Right renal pelvis (tissue), 4 donors: ENCODE data around the gene LMNTD2. TPM values are rescaled to one million over a fixed set of nuclear protein-coding genes. Genes with fewer than 3 reads are reported as not detected.

Experiments used
- DNase-seq, 4 donors: peaks; one replicate each; pipeline ENCODE4 v3.0.0-alpha.2; 2013; ENCODE audit warnings: low read depth in 4 of 4, low spot score in 3 of 4, missing footprints in 1 of 4
- polyA plus RNA-seq, 4 donors: library from polyadenylated mRNA; unstranded; fragments of 120-200 nt; gene quantifications; one replicate each; pipeline ENCODE4 v1.2.1, GENCODE V29; 2013; ENCODE audit not compliant: insufficient read length in 4 of 4

Gene LMNTD2
- polyA plus RNA-seq: 1 to 10 TPM; 2.8 to 5.9 (median 3.6) TPM

- DNase-seq: peak in 2 of 4 donors; percentile 78 to 79
Measured at GRCh38 chr11:560305-561147, at the start of gene LMNTD2, which contains the start of gene RASSF7. TSS of gene LMNTD2 (minus strand) at chr11:560738. CDS start at chr11:560716, 22 bp downstream. TSS of gene RASSF7 (plus strand) at chr11:560970. CDS start at chr11:561769, 799 bp downstream.

GRCh38 chr11:609341-609811, 48.8 kb upstream of the LMNTD2 start:
- no peak for DNase-seq

- no peak for DNase-seq
Measured at GRCh38 chr11:608791-609251, 48.3 kb upstream of the LMNTD2 start.

- no peak for DNase-seq
Measured at GRCh38 chr11:607971-608659, 47.6 kb upstream of the LMNTD2 start.

DNA sequence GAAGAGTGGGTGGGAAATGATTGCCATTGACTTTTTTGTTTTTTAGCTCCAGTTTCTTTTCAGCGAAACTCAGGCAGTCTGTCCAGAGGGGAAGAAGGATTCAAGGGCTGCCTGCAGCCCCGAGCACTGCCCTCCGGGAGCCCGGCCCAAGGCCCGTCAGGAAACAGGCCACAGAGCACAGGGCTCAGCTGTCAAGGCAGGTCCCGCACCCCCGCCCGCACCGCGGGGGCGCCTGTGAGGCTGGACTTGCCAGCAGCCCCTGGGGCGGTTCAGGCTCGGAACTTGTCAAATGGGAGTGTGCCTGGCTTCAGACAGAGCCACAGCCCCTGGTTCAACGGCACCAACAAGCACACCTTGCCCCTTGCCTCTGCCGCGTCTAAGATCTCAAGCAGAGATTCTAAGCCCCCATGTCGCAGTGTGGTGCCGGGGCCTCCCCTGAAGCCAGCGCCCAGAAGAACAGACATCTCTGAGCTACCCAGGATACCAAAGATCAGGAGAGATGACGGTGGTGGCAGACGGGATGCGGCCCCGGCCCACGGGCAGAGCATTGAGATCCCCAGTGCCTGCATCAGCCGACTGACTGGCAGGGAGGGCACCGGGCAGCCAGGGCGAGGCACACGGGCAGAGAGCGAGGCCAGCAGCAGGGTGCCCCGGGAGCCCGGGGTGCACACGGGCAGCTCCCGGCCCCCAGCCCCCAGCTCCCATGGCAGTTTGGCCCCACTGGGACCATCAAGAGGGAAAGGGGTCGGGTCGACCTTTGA, 46.7 kb upstream of the LMNTD2 start:
- DNase-seq: no peak

DNA sequence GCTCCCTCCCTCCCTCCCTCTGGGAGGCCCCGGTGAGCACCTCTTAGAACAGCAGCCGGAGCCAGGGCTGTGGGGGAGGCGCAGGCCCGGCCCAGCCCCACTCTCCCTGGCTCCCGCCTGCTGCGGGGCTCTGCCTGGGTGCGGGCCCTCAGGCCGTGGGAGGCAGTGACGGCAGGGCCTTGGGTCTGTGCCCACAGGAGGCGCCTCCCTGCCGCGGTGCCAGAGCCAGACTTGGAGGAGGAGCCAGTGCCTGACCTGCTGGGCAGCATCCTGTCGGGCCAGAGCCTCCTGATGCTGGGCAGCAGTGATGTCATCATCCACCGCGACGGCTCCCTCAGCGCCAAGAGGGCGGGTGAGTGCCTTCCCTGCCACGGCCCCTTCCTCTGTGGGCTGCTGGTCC, 45.7 kb upstream of the LMNTD2 start:
- DNase-seq: no peak

DNA sequence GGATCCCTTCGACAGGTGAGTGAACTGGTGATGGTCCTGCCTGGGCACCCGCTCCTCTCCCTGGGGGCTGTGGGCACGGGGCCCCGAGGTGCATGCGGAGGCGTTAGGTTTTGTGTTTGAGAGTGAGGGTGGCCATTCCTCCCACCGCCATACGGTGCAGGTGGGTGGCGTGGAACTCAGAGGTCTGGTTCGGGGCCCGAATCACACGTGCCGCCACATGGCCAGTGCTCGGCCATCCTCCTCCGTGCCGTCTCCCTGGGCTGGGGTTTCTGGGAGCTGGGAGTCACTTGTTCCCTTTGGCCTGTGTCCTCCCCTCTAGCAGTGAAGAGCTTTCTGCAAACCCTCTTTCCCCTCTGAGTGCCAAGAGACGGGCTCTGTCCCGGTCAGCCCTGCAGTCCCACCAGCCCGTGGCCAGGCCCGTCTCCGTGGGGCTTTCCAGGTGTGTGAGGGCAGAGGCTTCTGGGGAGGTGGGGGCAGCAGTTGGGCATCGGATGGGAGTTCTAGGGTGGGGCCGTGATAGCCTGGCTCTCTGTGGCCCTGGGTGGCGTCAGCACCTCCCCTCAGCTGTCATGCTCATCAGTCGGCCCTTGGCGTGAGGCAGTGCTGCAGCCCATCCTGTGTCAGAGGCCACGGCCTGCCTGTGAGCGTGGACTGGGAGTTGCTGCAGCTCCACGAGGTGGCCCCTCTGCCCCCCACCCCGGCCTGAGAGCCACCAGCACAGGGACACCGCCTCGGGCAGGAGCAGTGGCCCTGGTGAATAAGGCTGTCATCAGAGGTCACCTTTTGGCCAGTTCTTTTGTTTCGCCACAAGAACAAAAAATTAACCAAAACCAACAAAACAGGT, 45.0 kb upstream of the LMNTD2 start:
- no peak for DNase-seq

- no peak for DNase-seq
Measured at GRCh38 chr11:603154-603553, 42.6 kb upstream of the LMNTD2 start.

GRCh38 chr11:601573-602245, 41.2 kb upstream of the LMNTD2 start:
- DNase-seq: no peak

DNA sequence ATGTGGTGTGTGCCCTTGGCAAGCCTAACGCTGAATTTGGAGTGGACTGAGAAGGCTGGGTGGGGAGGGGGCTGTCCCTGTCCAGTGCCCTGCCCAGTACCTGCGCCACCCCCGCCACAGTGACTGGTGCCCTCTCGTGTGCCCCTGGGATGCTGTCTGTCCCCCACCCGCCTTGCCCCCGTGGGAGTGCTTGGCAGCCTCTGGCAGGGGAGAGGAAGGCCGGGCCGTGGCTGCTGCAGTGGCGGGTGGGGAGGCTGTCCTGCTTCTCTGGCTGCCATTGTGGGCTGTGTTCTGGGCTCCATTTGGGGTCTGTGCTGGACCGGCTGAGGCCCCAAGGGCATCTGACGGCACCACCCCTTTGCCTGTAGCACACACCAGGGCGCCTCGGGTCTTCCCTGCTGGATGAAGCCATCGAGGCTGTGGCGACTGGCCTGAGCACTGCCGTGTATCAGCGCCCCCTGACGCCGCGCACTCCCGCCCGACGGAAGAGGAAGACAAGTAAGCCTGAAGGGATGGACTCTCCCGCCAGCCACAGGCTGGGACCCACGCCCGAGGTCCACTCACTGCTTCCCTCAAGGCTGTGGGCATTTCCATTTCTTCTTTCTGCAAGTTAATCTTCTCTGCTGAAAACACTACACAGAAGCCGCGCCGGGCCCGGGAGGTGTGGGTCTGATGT, 37.6 kb upstream of the LMNTD2 start:
- no peak for DNase-seq

GRCh38 chr11:597166-597725, 36.7 kb upstream of the LMNTD2 start:
- DNase-seq: no peak

GRCh38 chr11:596374-596773, 35.8 kb upstream of the LMNTD2 start:
- no peak for DNase-seq

GRCh38 chr11:595400-595799, 34.9 kb upstream of the LMNTD2 start:
- DNase-seq: no peak

GRCh38 chr11:593347-593746, 32.8 kb upstream of the LMNTD2 start:
- DNase-seq: no peak

GRCh38 chr11:592918-593317, 32.4 kb upstream of the LMNTD2 start:
- no peak for DNase-seq

DNA sequence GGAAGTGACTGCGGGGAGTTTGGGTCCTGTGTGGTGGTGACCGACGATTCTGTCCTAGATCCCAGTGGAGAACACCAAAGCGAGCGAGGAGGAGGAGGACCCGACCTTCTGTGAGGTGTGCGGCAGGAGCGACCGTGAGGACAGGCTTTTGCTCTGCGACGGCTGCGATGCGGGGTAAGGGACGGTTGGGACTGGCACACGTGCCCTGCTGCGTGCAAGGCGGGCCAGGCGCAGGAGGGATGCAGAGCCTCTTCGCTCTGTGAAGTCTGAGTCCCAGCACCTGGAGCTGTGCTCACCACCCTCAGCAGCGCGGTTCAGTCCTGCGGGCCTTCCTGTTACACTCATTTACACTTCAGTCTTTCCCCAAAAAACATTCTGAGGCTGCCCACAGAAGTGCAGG, 32.0 kb upstream of the LMNTD2 start:
- DNase-seq: no peak

DNA sequence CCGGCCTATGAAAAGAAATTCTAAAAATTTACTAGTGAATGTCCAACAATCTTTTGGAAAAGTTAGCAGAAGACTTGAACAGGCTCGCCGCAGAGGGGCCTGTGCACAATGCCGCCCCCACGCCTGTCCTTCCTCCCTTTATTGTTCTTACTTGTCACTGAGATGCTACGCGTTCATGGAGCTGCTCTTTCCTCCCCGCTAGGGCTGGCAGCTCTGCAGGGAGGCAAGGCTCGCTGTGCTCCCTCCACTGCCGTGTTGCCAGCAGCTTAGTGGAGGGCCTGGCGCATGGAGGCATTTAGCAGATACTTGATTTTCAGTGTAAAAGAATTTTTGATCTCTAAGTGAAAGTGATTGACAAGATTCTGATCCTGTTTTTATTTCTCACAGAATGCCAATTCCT, 30.5 kb upstream of the LMNTD2 start:
- no peak for DNase-seq

GRCh38 chr11:589798-590197, 29.3 kb upstream of the LMNTD2 start:
- no peak for DNase-seq

- no peak for DNase-seq
Measured at GRCh38 chr11:587978-588380, 27.4 kb upstream of the LMNTD2 start.
